IMR-90 (cell line): ENCODE results near the gene NR6A1. TPM values are rescaled to one million over a fixed set of nuclear protein-coding genes. Genes with fewer than 3 reads are reported as not detected.
A peak's percentile ranks its signal among the peaks of the same experiment; 100 is the strongest.

ENCODE experiments used
- ATAC-seq: fragments of 200-7000 bp; cut with Tn5 transposase; 2 replicates; pipeline ENCODE4 v1.9.1; 2020; ENCODE audit warnings: low read depth, mild to moderate bottlenecking, moderate library complexity
- BruUV-seq: library from RNA; stranded (reverse); fragments of 400-500 nt; replicated peaks from 2 replicates; lab custom pipeline; 2021; lab: Mats Ljungman, UMichigan
- CTCF ChIA-PET: fragments of 300-600 bp; formaldehyde crosslinking; extraction: SDS; loops from one replicate; lab custom pipeline; 2021; ENCODE audit warnings: antibody characterized with exemption; lab: Yijun Ruan, JAX
- POLR2A ChIA-PET: fragments of 300-600 bp; sonication (Branson Sonifier 250); formaldehyde crosslinking; loops from one replicate; lab custom pipeline; 2022; ENCODE audit warnings: antibody characterized with exemption; ENCODE audit not compliant: unreplicated experiment; lab: Charles Lee
- DNase-seq: peaks from one replicate; pipeline ENCODE4 v3.0.0; 2013
- H2AFZ ChIP-seq: replicated peaks from 2 replicates; pipeline ENCODE3; 2013; ENCODE audit warnings: low read length, mild to moderate bottlenecking; ENCODE audit not compliant: poor library complexity
- H2AK5ac ChIP-seq: 2 replicates; pipeline ENCODE4 v1.6.1; 2013; ENCODE audit warnings: low read depth, low read length, inconsistent platforms
- H2AK9ac ChIP-seq: replicated peaks from 2 replicates; pipeline ENCODE3; 2013; ENCODE audit warnings: mild to moderate bottlenecking, low read depth, low read length, moderate library complexity; ENCODE audit not compliant: poor library complexity
- H2BK120ac ChIP-seq: 2 replicates; pipeline ENCODE4 v1.6.1; 2013; ENCODE audit warnings: low read depth, low read length, inconsistent platforms
- H2BK15ac ChIP-seq: 3 replicates; pipeline ENCODE4 v1.6.1; 2013; ENCODE audit warnings: low read depth, low read length, inconsistent platforms
- H2BK20ac ChIP-seq: 2 replicates; pipeline ENCODE4 v1.6.1; 2013; ENCODE audit warnings: low read depth, mild to moderate bottlenecking, inconsistent platforms, low read length, moderate library complexity
- H2BK5ac ChIP-seq: 2 replicates; pipeline ENCODE4 v1.6.1; 2013; ENCODE audit warnings: mild to moderate bottlenecking, low read depth, low read length, inconsistent platforms; ENCODE audit not compliant: poor library complexity, severe bottlenecking
- H3K14ac ChIP-seq: replicated peaks from 2 replicates; pipeline ENCODE4 v1.6.1; 2013; ENCODE audit warnings: low read depth, low read length, inconsistent platforms
- H3K18ac ChIP-seq: 2 replicates; pipeline ENCODE4 v1.6.1; 2013; ENCODE audit warnings: low read depth, low read length, control low read depth
- H3K23ac ChIP-seq: 2 replicates; pipeline ENCODE4 v1.6.1; 2013; ENCODE audit warnings: low read depth, low read length, inconsistent platforms
- H3K27ac ChIP-seq: 2 replicates; pipeline ENCODE4 v1.5.1; 2013; ENCODE audit warnings: mild to moderate bottlenecking, control low read depth, low read length; ENCODE audit not compliant: insufficient read depth
- H3K27me3 ChIP-seq: 2 replicates; pipeline ENCODE4 v1.6.1; 2013; ENCODE audit warnings: low read length; ENCODE audit not compliant: control insufficient read depth, insufficient read depth
- H3K36me3 ChIP-seq: 2 replicates; pipeline ENCODE4 v1.6.1; 2013; ENCODE audit warnings: low read length, mixed read lengths; ENCODE audit not compliant: control insufficient read depth, insufficient read depth
- H3K4ac ChIP-seq: 2 replicates; pipeline ENCODE4 v1.6.1; 2013; ENCODE audit warnings: low read depth, low read length, inconsistent platforms
- H3K4me1 ChIP-seq: 2 replicates; pipeline ENCODE4 v1.6.1; 2013; ENCODE audit warnings: low read length, mixed read lengths; ENCODE audit not compliant: control insufficient read depth, insufficient read depth
- H3K4me2 ChIP-seq: 2 replicates; pipeline ENCODE4 v1.6.1; 2013; ENCODE audit warnings: low read depth, mild to moderate bottlenecking, control low read depth, low read length, moderate library complexity
- H3K4me3 ChIP-seq: 2 replicates; pipeline ENCODE4 v1.5.1; 2013; ENCODE audit warnings: low read depth, mild to moderate bottlenecking, control low read depth, low read length, moderate library complexity; ENCODE audit not compliant: insufficient read depth
- H3K56ac ChIP-seq: 2 replicates; pipeline ENCODE4 v1.6.1; 2013; ENCODE audit warnings: low read length, inconsistent platforms; ENCODE audit not compliant: insufficient read depth; ENCODE audit errors: extremely low read depth
- H3K79me1 ChIP-seq, 2 experiments: 2 replicates each; pipeline ENCODE4 v1.6.1; 2013; ENCODE audit warnings: low read length in 2 of 2, inconsistent platforms in 1 of 2, low read depth in 1 of 2
- H3K9ac ChIP-seq: 2 replicates; pipeline ENCODE4 v1.6.1; 2013; ENCODE audit warnings: low read depth, low read length, control low read depth
- H3K9me1 ChIP-seq: 2 replicates; pipeline ENCODE4 v1.6.1; 2013; ENCODE audit warnings: low read length, inconsistent platforms; ENCODE audit not compliant: insufficient read depth
- H3K9me3 ChIP-seq: 2 replicates; pipeline ENCODE4 v1.6.1; 2013; ENCODE audit warnings: low read length; ENCODE audit not compliant: control insufficient read depth, insufficient read depth
- H4K20me1 ChIP-seq: 2 replicates; pipeline ENCODE4 v1.6.1; 2013; ENCODE audit warnings: low read length, inconsistent platforms; ENCODE audit not compliant: insufficient read depth
- H4K5ac ChIP-seq: 2 replicates; pipeline ENCODE4 v1.6.1; 2013; ENCODE audit warnings: mild to moderate bottlenecking, low read depth, low read length, control low read depth
- H4K8ac ChIP-seq, 2 experiments: 2 replicates each; pipeline ENCODE4 v1.6.1; 2013; ENCODE audit warnings: low read depth in 2 of 2, low read length in 2 of 2, control low read depth in 1 of 2, inconsistent platforms in 1 of 2
- H4K91ac ChIP-seq: 2 replicates; pipeline ENCODE4 v1.6.1; 2013; ENCODE audit warnings: low read depth, low read length, inconsistent platforms; ENCODE audit not compliant: insufficient read depth
- BHLHE40 ChIP-seq: fragments of 150-350 bp; IDR thresholded peaks from 2 replicates; pipeline ENCODE4 v1.6.1; 2016; ENCODE audit warnings: mild to moderate bottlenecking, low read depth, low read length
- CEBPB ChIP-seq: IDR thresholded peaks from 2 replicates; pipeline ENCODE4 v1.6.1; 2012; ENCODE audit warnings: low read depth, low read length, improper control_type of control experiment
- CHD1 ChIP-seq: IDR thresholded peaks from 2 replicates; pipeline ENCODE4 v1.6.1; 2012; ENCODE audit warnings: low read depth, low read length, improper control_type of control experiment
- FOS ChIP-seq: fragments of 150-350 bp; IDR thresholded peaks from 2 replicates; pipeline ENCODE4 v1.6.1; 2016; ENCODE audit warnings: low read depth, low read length
- MAFK ChIP-seq: IDR thresholded peaks from 2 replicates; pipeline ENCODE4 v1.6.1; 2012; ENCODE audit warnings: low read depth, low read length, improper control_type of control experiment
- MAZ ChIP-seq: IDR thresholded peaks from 2 replicates; pipeline ENCODE4 v1.6.1; 2012; ENCODE audit warnings: low read depth, mild to moderate bottlenecking, low read length, improper control_type of control experiment, moderate library complexity, borderline replicate concordance
- MXI1 ChIP-seq: IDR thresholded peaks from 2 replicates; pipeline ENCODE4 v1.6.1; 2012; ENCODE audit warnings: low read depth, mild to moderate bottlenecking, low read length, moderate library complexity, borderline replicate concordance
- NFE2L2 ChIP-seq: fragments of 150-350 bp; IDR thresholded peaks from 2 replicates; pipeline ENCODE4 v1.6.1; 2016; ENCODE audit warnings: low read depth, mild to moderate bottlenecking, low read length
- POLR2A ChIP-seq: IDR thresholded peaks from 2 replicates; pipeline ENCODE4 v1.6.1; 2012; ENCODE audit warnings: mild to moderate bottlenecking, low read depth, low read length
- RAD21 ChIP-seq: IDR thresholded peaks from 2 replicates; pipeline ENCODE4 v1.6.1; 2012; ENCODE audit warnings: low read length, improper control_type of control experiment
- RCOR1 ChIP-seq: IDR thresholded peaks from 2 replicates; pipeline ENCODE4 v1.6.1; 2012; ENCODE audit warnings: mild to moderate bottlenecking, low read length, improper control_type of control experiment; ENCODE audit not compliant: insufficient replicate concordance
- RFX5 ChIP-seq: IDR thresholded peaks from 2 replicates; pipeline ENCODE4 v1.8.0; 2012; ENCODE audit warnings: low read depth, mild to moderate bottlenecking, low read length, moderate library complexity
- SMC3 ChIP-seq: fragments of 150-350 bp; IDR thresholded peaks from 2 replicates; pipeline ENCODE4 v1.6.1; 2016; ENCODE audit warnings: low read depth, mild to moderate bottlenecking, antibody characterized with exemption, low read length, moderate library complexity
- WGBS, 2 experiments: methylation state at CpG; one replicate each; pipeline versions ENCODE4 v1.1.5 to v1.1.7; 2013; ENCODE audit warnings: missing lambda C conversion rate in 2 of 2; ENCODE audit not compliant: insufficient read length in 1 of 2; ENCODE audit errors: extremely low coverage in 2 of 2; 5-methylcytosine and 5-hydroxymethylcytosine counted together
- dilution Hi-C: fragments of 300-500 bp; cut with HindIII; formaldehyde crosslinking; loops from one replicate; pipeline ENCODE4 v1.14.3; 2018; ENCODE audit warnings: low sequenced_read_pairs; ENCODE audit not compliant: unreplicated experiment
- in situ Hi-C: fragments of 300-500 bp; cut with MboI; formaldehyde crosslinking; loops from 3 replicates; pipeline ENCODE4 v1.14.3; 2019; ENCODE audit warnings: low sequenced_read_pairs, inconsistent platforms, mixed read lengths
- intact Hi-C: fragments of 100-400 bp; cut with micrococcal nuclease; formaldehyde crosslinking; loops from 2 replicates; pipeline ENCODE4 v1.10.0; 2022
- polyA plus RNA-seq, 3 experiments: library from polyadenylated mRNA; depleted of rRNA; stranded (reverse); fragments of >200 nt; gene quantifications; 2 replicates each; pipeline ENCODE4 v1.2.3, GENCODE V29; 2012; ENCODE audit warnings: low replicate concordance in 1 of 3
- total RNA-seq: library from RNA; depleted of rRNA; stranded (reverse); fragments of >200 nt; gene quantifications from 2 replicates; pipeline ENCODE4 v1.2.3, GENCODE V29; 2012
- TF ChIP-seq, protein P1 (sequence below): conservative IDR thresholded peaks from 2 replicates; pipeline ENCODE4 v1.5.1; 2012; ENCODE audit warnings: mild to moderate bottlenecking, low read depth, low read length, improper control_type of control experiment
- TF ChIP-seq, protein P2 (sequence below): fragments of 150-350 bp; IDR thresholded peaks from 2 replicates; pipeline ENCODE4 v1.6.1; 2016; ENCODE audit warnings: low read depth, mild to moderate bottlenecking, low read length, moderate library complexity, borderline replicate concordance

The NR6A1 gene
- total and polyA plus RNA-seq, 2 of the 4 experiments (the other 2 are of a cell fraction), result 0.14 to 0.36 TPM

DNA sequence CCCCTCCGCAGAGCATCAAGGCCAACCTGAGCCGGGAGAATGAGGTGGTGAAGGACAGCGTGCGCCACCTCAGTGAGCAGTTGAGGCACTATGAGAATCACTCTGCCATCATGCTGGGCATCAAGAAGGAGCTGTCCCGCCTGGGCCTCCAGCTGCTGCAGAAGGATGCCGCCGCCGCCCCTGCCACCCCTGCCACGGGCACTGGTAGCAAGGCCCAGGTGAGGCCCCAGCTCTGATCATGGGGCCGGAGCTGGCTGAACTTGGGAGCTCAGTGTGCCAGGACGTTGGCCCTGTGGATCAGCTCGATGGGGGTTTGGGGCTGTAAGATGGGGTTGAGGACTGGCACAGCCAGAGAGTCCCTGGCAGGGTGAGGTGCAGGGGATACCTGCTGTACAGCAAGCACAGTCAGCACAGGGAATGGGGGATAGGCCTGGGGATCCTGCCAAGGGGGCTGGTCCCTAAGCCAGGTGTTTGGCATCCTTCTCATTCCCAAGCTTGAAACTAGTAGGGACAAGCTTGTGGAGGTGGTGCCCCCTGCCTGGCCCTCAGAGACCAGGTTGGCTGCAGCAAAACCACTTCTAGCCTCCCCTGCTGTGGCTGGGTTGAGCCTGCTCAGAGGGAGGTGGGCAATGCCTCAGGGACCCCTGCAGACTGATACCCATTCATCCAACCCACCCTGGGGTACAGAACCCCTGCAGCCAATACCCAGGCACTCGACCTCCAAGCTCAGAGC is 28.3 kb upstream of the NR6A1 start:
- Histone ChIP-seq H3K4me2 (no peak overlapping the region), H3K4ac (no peak overlapping the region), H4K91ac (no peak overlapping the region), H3K27me3 (no peaks in the 10 kb centered on the region; the same call in 1 of the 2 replicates), H4K20me1 (no peaks in the 10 kb centered on the region), H3K14ac (no peak overlapping the region), H2BK15ac (no peak overlapping the region), H3K79me1 (no peaks in the 10 kb centered on the region), H3K4me1 (peaks cover 14% of the 10 kb centered on the region; the same call in 1 of the 2 replicates), H2BK20ac (no peak overlapping the region), H3K9me3 (no peaks in the 10 kb centered on the region), H3K23ac (no peak overlapping the region), H2BK120ac (no peak overlapping the region), H4K5ac (no peak overlapping the region), H3K9ac (no peak overlapping the region), H2AK9ac (no peak overlapping the region), H3K4me3 (no peak overlapping the region), H3K36me3 (peaks cover 1% of the 10 kb centered on the region; the same call in 1 of the 2 replicates), H3K27ac (no peak overlapping the region), H3K9me1 (no peaks in the 10 kb centered on the region; the same call in 1 of the 2 replicates), H4K8ac (no peak overlapping the region), H3K56ac (no peak overlapping the region), H2AK5ac (no peak overlapping the region; the same call in 1 of the 2 replicates), H2BK5ac (no peak overlapping the region), H2AFZ (peak overlapping the region; percentile 29), H3K18ac (no peak overlapping the region)
- DNase-seq (no peak), ATAC-seq (no peak)
- BruUV-seq, result no TSS peak
- POLR2A ChIA-PET, result interaction anchor here (0.6 kb wide), 1 partner anchor 29 kb away, joined by 3 read pairs; no protein-coding TSS in a partner anchor
- dilution Hi-C loops, result no loop called here
- CTCF ChIA-PET, result interaction anchor here (1.3 kb wide), 1 partner anchor 14 kb away, joined by 3 read pairs; no protein-coding TSS in a partner anchor
- WGBS, 2 experiments, result 96% methylated on average over 5 of the region's 13 CpGs; no CpG with 5 or more reads in 1 of the 2 experiments
- intact Hi-C loops, result no loop called here
- in situ Hi-C loops, result no loop called here
- TF ChIP-seq BHLHE40, result no peak
- TF ChIP-seq SMC3, result no peak
- no peak for TF ChIP-seq FOS
- TF ChIP-seq, protein P1, sequence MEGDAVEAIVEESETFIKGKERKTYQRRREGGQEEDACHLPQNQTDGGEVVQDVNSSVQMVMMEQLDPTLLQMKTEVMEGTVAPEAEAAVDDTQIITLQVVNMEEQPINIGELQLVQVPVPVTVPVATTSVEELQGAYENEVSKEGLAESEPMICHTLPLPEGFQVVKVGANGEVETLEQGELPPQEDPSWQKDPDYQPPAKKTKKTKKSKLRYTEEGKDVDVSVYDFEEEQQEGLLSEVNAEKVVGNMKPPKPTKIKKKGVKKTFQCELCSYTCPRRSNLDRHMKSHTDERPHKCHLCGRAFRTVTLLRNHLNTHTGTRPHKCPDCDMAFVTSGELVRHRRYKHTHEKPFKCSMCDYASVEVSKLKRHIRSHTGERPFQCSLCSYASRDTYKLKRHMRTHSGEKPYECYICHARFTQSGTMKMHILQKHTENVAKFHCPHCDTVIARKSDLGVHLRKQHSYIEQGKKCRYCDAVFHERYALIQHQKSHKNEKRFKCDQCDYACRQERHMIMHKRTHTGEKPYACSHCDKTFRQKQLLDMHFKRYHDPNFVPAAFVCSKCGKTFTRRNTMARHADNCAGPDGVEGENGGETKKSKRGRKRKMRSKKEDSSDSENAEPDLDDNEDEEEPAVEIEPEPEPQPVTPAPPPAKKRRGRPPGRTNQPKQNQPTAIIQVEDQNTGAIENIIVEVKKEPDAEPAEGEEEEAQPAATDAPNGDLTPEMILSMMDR, result no peak
- no peak for TF ChIP-seq RFX5
- TF ChIP-seq POLR2A, result no peak
- no peak for TF ChIP-seq MXI1
- TF ChIP-seq MAFK, result no peak
- TF ChIP-seq CEBPB, result no peak
- no peak for TF ChIP-seq RAD21
- no peak for TF ChIP-seq MAZ
- no peak for TF ChIP-seq RCOR1
- no peak for TF ChIP-seq CHD1
- TF ChIP-seq, protein P2, sequence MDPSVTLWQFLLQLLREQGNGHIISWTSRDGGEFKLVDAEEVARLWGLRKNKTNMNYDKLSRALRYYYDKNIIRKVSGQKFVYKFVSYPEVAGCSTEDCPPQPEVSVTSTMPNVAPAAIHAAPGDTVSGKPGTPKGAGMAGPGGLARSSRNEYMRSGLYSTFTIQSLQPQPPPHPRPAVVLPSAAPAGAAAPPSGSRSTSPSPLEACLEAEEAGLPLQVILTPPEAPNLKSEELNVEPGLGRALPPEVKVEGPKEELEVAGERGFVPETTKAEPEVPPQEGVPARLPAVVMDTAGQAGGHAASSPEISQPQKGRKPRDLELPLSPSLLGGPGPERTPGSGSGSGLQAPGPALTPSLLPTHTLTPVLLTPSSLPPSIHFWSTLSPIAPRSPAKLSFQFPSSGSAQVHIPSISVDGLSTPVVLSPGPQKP, result no peak
- TF ChIP-seq NFE2L2, result no peak
